ENCODE measurements around the gene RHOB. TPM values are rescaled to one million over a fixed set of nuclear protein-coding genes. Genes with fewer than 3 reads are reported as not detected.

RHOB gene
- total RNA-seq, 1 donor from 2014 or later, result 160 TPM

- H3K27ac Mint-ChIP-seq (ENCODE audit: unreplicated experiment), result peak overlapping the region; percentile 86
- H3K36me3 Mint-ChIP-seq (ENCODE audit: unreplicated experiment), result no peaks in the 10 kb centered on the region
- no peaks in the 10 kb centered on the region for H3K27me3 Mint-ChIP-seq (ENCODE audit: unreplicated experiment)
- H3K4me3 Mint-ChIP-seq (ENCODE audit: unreplicated experiment), result peak overlapping the region; percentile 54
- peaks cover 25% of the 10 kb centered on the region for H3K4me1 Mint-ChIP-seq (ENCODE audit: unreplicated experiment)
- no peak for DNase-seq (ENCODE audit: extremely low spot score, unreplicated experiment)
- no peaks in the 10 kb centered on the region for H3K9me3 Mint-ChIP-seq (ENCODE audit: unreplicated experiment)
- TF ChIP-seq CTCF (IDR thresholded peaks at IDR 0.05), result no peak
Measured at GRCh38 chr2:20438334-20439192, 8.3 kb upstream of the RHOB start.

GRCh38 chr2:20439193-20439475 is 7.7 kb upstream of the RHOB start:
- Mint-ChIP-seq H3K9me3 (ENCODE audit: unreplicated experiment) (no peaks in the 10 kb centered on the region), H3K4me1 (ENCODE audit: unreplicated experiment) (peaks cover 31% of the 10 kb centered on the region), H3K4me3 (ENCODE audit: unreplicated experiment) (peak overlapping the region; percentile 54), H3K27me3 (ENCODE audit: unreplicated experiment) (no peaks in the 10 kb centered on the region), H3K27ac (ENCODE audit: unreplicated experiment) (peak overlapping the region; percentile 86), H3K36me3 (ENCODE audit: unreplicated experiment) (no peaks in the 10 kb centered on the region)
- no peak for TF ChIP-seq CTCF (IDR thresholded peaks at IDR 0.05)
- no peak for DNase-seq (ENCODE audit: extremely low spot score, unreplicated experiment)

- H3K4me1 Mint-ChIP-seq (ENCODE audit: unreplicated experiment), result peaks cover 34% of the 10 kb centered on the region
- DNase-seq (ENCODE audit: extremely low spot score, unreplicated experiment), result no peak
- no peak overlapping the region for H3K4me3 Mint-ChIP-seq (ENCODE audit: unreplicated experiment)
- no peaks in the 10 kb centered on the region for H3K27me3 Mint-ChIP-seq (ENCODE audit: unreplicated experiment)
- TF ChIP-seq CTCF (IDR thresholded peaks at IDR 0.05), result no peak
- H3K9me3 Mint-ChIP-seq (ENCODE audit: unreplicated experiment), result no peaks in the 10 kb centered on the region
- H3K27ac Mint-ChIP-seq (ENCODE audit: unreplicated experiment), result peak overlapping the region; percentile 86
- H3K36me3 Mint-ChIP-seq (ENCODE audit: unreplicated experiment), result no peaks in the 10 kb centered on the region
Measured at GRCh38 chr2:20439503-20439902, 7.4 kb upstream of the RHOB start.

GRCh38 chr2:20440001-20440560 is 6.8 kb upstream of the RHOB start:
- Mint-ChIP-seq H3K27me3 (ENCODE audit: unreplicated experiment) (no peaks in the 10 kb centered on the region), H3K27ac (ENCODE audit: unreplicated experiment) (peak overlapping the region; percentile 48), H3K9me3 (ENCODE audit: unreplicated experiment) (no peaks in the 10 kb centered on the region), H3K4me3 (ENCODE audit: unreplicated experiment) (no peak overlapping the region), H3K36me3 (ENCODE audit: unreplicated experiment) (no peaks in the 10 kb centered on the region), H3K4me1 (ENCODE audit: unreplicated experiment) (peaks cover 37% of the 10 kb centered on the region)
- TF ChIP-seq CTCF (IDR thresholded peaks at IDR 0.05), result no peak
- DNase-seq (ENCODE audit: extremely low spot score, unreplicated experiment), result no peak

GRCh38 chr2:20443276-20443920 is 3.5 kb upstream of the RHOB start:
- DNase-seq (ENCODE audit: extremely low spot score, unreplicated experiment), result no peak
- Mint-ChIP-seq H3K27me3 (ENCODE audit: unreplicated experiment) (no peaks in the 10 kb centered on the region), H3K27ac (ENCODE audit: unreplicated experiment) (peak overlapping the region; percentile 71), H3K4me3 (ENCODE audit: unreplicated experiment) (no peak overlapping the region), H3K36me3 (ENCODE audit: unreplicated experiment) (peaks cover 3% of the 10 kb centered on the region), H3K9me3 (ENCODE audit: unreplicated experiment) (no peaks in the 10 kb centered on the region), H3K4me1 (ENCODE audit: unreplicated experiment) (peaks cover 31% of the 10 kb centered on the region)
- TF ChIP-seq CTCF (IDR thresholded peaks at IDR 0.05), result peak; percentile 67
